Sigmoid colon (tissue), 7 donors: ENCODE measurements around the gene POLK. TPM values are rescaled to one million over a fixed set of nuclear protein-coding genes. Genes with fewer than 3 reads are reported as not detected.

ENCODE experiments used
- DNase-seq: peaks from one replicate; pipeline ENCODE4 v3.0.0-alpha.2; 2019
- H3K27ac ChIP-seq, 4 donors: fragments of 200-600 bp; sonication (generic); one replicate each; pipeline ENCODE4 v1.5.1; 2016 to 2019; ENCODE audit warnings: mild to moderate bottlenecking in 1 of 4
- H3K27me3 ChIP-seq, 3 donors: fragments of 200-600 bp; sonication (generic); one replicate each; pipeline ENCODE4 v1.5.1; 2019; ENCODE audit warnings: mild to moderate bottlenecking in 1 of 3
- H3K36me3 ChIP-seq, 4 donors: fragments of 200-600 bp; sonication (generic); one replicate each; pipeline ENCODE4 v1.5.1; 2016 to 2019
- H3K4me1 ChIP-seq, 4 donors: fragments of 200-600 bp; sonication (generic); one replicate each; pipeline ENCODE4 v1.5.1; 2017 to 2019
- H3K4me3 ChIP-seq, 4 donors: fragments of 200-600 bp; sonication (generic); one replicate each; pipeline ENCODE4 v1.5.1; 2017 to 2019; ENCODE audit warnings: mild to moderate bottlenecking in 2 of 4, moderate library complexity in 1 of 4
- H3K9me3 ChIP-seq, 4 donors: fragments of 200-600 bp in 3 of 4; sonication (generic) in 3 of 4; one replicate each; pipeline versions ENCODE4 v1.5.1 to v1.6.1; 2013 to 2019
- EP300 ChIP-seq, 4 donors: sonication (generic); formaldehyde crosslinking; IDR thresholded peaks; one replicate each; pipeline ENCODE4 v1.6.1; 2017; ENCODE audit warnings: antibody characterized with exemption in 4 of 4
- POLR2A ChIP-seq, 2 donors: fragments of 450-650 bp; IDR thresholded peaks; one replicate each; pipeline ENCODE4 v1.6.1; 2016; ENCODE audit warnings: antibody characterized with exemption in 2 of 2, mild to moderate bottlenecking in 2 of 2, moderate library complexity in 2 of 2
- POLR2AphosphoS5 ChIP-seq, 4 donors: sonication (generic); formaldehyde crosslinking; IDR thresholded peaks; one replicate each; pipeline ENCODE4 v1.6.1; 2017; ENCODE audit warnings: antibody characterized with exemption in 4 of 4
- WGBS, 2 donors: extraction: QIAGEN DNeasy Blood & Tissue Kit; methylation state at CpG; one replicate each; pipeline ENCODE4 v1.1.7; 2013; 5-methylcytosine and 5-hydroxymethylcytosine counted together
- intact Hi-C: fragments of 100-400 bp; cut with DNase I; formaldehyde crosslinking; loops from one replicate; pipeline ENCODE4 v1.15.1; 2023
- polyA plus RNA-seq, 3 donors: library from polyadenylated mRNA; stranded (reverse); fragments of 200-250 nt; gene quantifications; one replicate each; pipeline ENCODE4 v1.2.3, GENCODE V29; 2013
- total RNA-seq, 4 donors: library from RNA; depleted of rRNA; stranded (reverse); fragments of >200 nt; gene quantifications; one replicate each; pipeline ENCODE4 v1.1.0, GENCODE V29; 2016
- TF ChIP-seq, protein P1 (sequence below), 4 experiments: fragments of 450-650 bp in 3 of 4; fragments of 200-600 bp in 1 of 4; IDR thresholded peaks; one replicate each; pipeline ENCODE4 v1.5.1; 2016 to 2019; ENCODE audit warnings: antibody characterized with exemption in 4 of 4, mild to moderate bottlenecking in 3 of 4, moderate library complexity in 2 of 4
- donor health status: healthy with polysubstance abuse.
- donor health status: Bipolar disorder and iron deficiency.
- donor health status: healthy.

Gene POLK
- total and polyA plus RNA-seq, 7 donors, result 3.9 to 48.5 (median 35.2) TPM

GRCh38 chr5:75534734-75535133 is 23.0 kb downstream of the POLK start:
- Histone ChIP-seq H3K27ac (no peak overlapping the region), H3K36me3 (no peaks in the 10 kb centered on the region), H3K4me3 (no peak overlapping the region), H3K9me3 (peaks cover 0 to 3% (median 0%) of the 10 kb centered on the region in 4 donors), H3K27me3 (no peaks in the 10 kb centered on the region), H3K4me1 (peaks cover 0 to 14% (median 13%) of the 10 kb centered on the region in 4 donors)
- TF ChIP-seq POLR2AphosphoS5 (IDR thresholded peaks at IDR 0.05) (no peak), EP300 (IDR thresholded peaks at IDR 0.05) (no peak), POLR2A (IDR thresholded peaks at IDR 0.05) (no peak)
- TF ChIP-seq, protein P1, sequence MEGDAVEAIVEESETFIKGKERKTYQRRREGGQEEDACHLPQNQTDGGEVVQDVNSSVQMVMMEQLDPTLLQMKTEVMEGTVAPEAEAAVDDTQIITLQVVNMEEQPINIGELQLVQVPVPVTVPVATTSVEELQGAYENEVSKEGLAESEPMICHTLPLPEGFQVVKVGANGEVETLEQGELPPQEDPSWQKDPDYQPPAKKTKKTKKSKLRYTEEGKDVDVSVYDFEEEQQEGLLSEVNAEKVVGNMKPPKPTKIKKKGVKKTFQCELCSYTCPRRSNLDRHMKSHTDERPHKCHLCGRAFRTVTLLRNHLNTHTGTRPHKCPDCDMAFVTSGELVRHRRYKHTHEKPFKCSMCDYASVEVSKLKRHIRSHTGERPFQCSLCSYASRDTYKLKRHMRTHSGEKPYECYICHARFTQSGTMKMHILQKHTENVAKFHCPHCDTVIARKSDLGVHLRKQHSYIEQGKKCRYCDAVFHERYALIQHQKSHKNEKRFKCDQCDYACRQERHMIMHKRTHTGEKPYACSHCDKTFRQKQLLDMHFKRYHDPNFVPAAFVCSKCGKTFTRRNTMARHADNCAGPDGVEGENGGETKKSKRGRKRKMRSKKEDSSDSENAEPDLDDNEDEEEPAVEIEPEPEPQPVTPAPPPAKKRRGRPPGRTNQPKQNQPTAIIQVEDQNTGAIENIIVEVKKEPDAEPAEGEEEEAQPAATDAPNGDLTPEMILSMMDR (IDR thresholded peaks at IDR 0.05), result no peak
- 96 to 98% methylated on average over 2 of the region's 2 CpGs for WGBS, 2 donors
- no peak for DNase-seq
- intact Hi-C loops, result no loop called here

GRCh38 chr5:75536147-75536546 is 24.5 kb downstream of the POLK start:
- DNase-seq, result no peak
- TF ChIP-seq POLR2AphosphoS5 (IDR thresholded peaks at IDR 0.05), result no peak
- Histone ChIP-seq H3K9me3 (peaks cover 0 to 3% (median 0%) of the 10 kb centered on the region in 4 donors), H3K27me3 (no peaks in the 10 kb centered on the region), H3K4me1 (peaks cover 0 to 14% (median 13%) of the 10 kb centered on the region in 4 donors), H3K36me3 (no peaks in the 10 kb centered on the region), H3K4me3 (no peak overlapping the region), H3K27ac (no peak overlapping the region)
- intact Hi-C loops, result no loop called here
- 91 to 92% methylated on average over 3 of the region's 3 CpGs for WGBS, 2 donors

DNA sequence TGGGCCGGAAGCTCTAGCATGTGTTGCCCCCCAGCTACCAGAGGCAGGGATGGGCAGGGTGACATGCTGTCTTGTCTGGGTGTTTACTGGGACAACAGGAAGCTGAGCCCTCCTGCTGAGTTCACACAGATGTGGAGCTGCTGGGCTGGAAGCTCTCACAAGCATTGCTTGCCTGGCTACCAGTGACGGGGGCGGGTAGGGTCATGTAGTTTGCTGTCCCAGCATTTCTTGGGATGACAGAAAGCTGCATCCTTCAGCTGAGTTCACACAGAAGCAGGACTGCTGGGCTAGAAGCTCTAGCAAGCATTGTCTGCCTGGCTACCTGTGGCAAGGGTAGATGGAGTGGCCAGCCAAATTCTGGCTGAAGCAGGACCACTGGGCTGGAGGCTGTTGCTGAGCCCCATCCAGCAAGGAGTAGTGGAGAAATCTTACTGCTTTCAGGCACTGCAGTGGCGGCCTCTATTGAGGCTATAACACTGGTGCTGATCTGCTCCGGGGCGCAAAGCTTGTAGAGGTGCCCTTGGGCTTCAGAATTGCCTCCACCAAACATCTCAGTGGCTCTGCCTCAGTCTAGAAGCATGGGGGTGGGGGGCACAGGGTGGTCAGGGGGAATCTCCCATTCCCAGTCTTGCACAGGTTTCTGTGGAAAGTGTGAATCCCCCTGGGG is 25.1 kb downstream of the POLK start:
- DNase-seq, result no peak
- Histone ChIP-seq H3K36me3 (no peaks in the 10 kb centered on the region), H3K9me3 (peaks cover 0 to 3% (median 0%) of the 10 kb centered on the region in 4 donors), H3K4me1 (peaks cover 0 to 14% (median 13%) of the 10 kb centered on the region in 4 donors), H3K27me3 (no peaks in the 10 kb centered on the region), H3K27ac (no peak overlapping the region), H3K4me3 (no peak overlapping the region)
- TF ChIP-seq POLR2AphosphoS5 (IDR thresholded peaks at IDR 0.05) (no peak), EP300 (IDR thresholded peaks at IDR 0.05) (no peak), POLR2A (IDR thresholded peaks at IDR 0.05) (no peak)
- TF ChIP-seq, protein P1 (IDR thresholded peaks at IDR 0.05), result no peak
- intact Hi-C loops, result no loop called here
- 94 to 95% methylated on average over 6 of the region's 6 CpGs for WGBS, 2 donors

DNA sequence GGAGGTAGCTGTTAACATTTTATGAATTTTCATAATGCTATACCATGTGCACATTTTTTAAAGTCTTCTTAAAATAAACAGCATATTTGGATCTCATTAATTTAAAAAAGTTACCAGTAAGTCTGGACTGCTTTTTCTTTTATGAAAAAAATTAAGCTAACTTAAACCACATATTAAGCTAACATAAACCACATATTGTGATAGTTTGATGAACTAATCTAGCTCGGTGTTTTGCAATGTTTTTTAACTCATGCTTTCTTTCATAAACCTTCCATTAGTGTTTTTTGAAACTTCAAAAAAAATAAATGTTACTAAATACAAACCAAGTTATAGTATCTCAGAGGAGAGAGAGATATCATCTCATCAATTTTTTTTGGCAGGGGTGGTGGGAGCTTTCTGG is 26.5 kb downstream of the POLK start:
- 73 to 80% methylated on average over 1 of the region's 1 CpG for WGBS, 2 donors
- H3K27ac ChIP-seq, result no peak overlapping the region
- H3K4me1 ChIP-seq, result peaks cover 0 to 14% (median 13%) of the 10 kb centered on the region in 4 donors
- TF ChIP-seq POLR2AphosphoS5 (IDR thresholded peaks at IDR 0.05), result no peak
- no peak for TF ChIP-seq POLR2A (IDR thresholded peaks at IDR 0.05)
- no peak for TF ChIP-seq EP300 (IDR thresholded peaks at IDR 0.05)
- TF ChIP-seq, protein P1 (IDR thresholded peaks at IDR 0.05), result no peak
- peaks cover 0 to 3% (median 0%) of the 10 kb centered on the region in 4 donors for H3K9me3 ChIP-seq
- no peak for DNase-seq
- no peaks in the 10 kb centered on the region for H3K36me3 ChIP-seq
- intact Hi-C loops, result no loop called here
- H3K27me3 ChIP-seq, result no peaks in the 10 kb centered on the region
- no peak overlapping the region for H3K4me3 ChIP-seq

DNA sequence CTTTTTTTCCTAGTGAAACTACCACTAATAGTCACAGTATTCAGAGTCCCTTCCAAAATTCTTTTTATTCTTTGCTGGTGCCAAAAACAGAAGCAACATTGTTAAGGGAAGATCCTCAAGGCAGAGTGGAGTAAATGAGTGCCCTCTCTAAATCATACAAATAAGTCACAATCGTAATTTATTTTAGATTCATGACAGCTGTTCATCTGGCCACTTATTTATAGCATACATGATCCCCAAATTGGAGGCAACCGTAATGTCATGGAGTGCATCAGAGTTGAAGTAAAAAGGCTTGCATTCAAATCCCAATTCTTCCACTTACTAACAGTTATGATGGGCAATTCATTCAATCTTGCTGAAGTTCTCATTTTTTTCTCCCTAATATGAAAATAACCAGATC is 33.4 kb downstream of the POLK start:
- Histone ChIP-seq H3K4me1 (peaks cover 0 to 5% (median 0%) of the 10 kb centered on the region in 4 donors), H3K4me3 (no peak overlapping the region), H3K36me3 (no peaks in the 10 kb centered on the region), H3K9me3 (no peaks in the 10 kb centered on the region), H3K27ac (no peak overlapping the region), H3K27me3 (no peaks in the 10 kb centered on the region)
- intact Hi-C loops, result no loop called here
- no peak for DNase-seq
- WGBS, 2 donors, result 86 to 93% methylated on average over 2 of the region's 2 CpGs
- TF ChIP-seq POLR2A (IDR thresholded peaks at IDR 0.05) (no peak), EP300 (IDR thresholded peaks at IDR 0.05) (no peak), POLR2AphosphoS5 (IDR thresholded peaks at IDR 0.05) (no peak)
- TF ChIP-seq, protein P1 (IDR thresholded peaks at IDR 0.05), result no peak
